ENCODE data around the gene SEC11C. TPM values are rescaled to one million over a fixed set of nuclear protein-coding genes. Genes with fewer than 3 reads are reported as not detected.

Gene SEC11C
- total and polyA plus RNA-seq, 9 of the 15 experiments (the other 6 are each of a cell fraction or from before 2014, with no cell fraction given), result 22.0 to 71.3 (median 36.5) TPM

DNA sequence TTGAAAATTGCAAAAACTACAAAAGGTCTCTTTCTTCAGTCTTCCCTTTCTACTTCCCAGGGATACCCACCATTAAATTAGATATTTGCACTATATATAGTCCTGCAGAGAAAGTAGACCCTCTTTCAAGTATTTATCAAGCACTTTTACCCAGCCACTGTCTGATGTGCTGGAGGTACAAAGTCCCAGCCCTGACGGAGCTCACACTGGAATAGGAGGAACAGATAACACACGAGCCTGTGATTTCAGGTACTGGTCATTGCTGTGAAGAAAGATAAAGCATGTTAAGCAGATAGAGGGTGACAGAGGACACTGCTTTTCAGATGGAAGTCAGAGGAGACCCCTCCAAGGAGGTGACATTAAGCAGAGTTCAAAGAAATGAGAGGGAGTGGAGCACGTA is 19.6 kb downstream of the SEC11C start (continued):
- TF ChIP-seq, protein P1, sequence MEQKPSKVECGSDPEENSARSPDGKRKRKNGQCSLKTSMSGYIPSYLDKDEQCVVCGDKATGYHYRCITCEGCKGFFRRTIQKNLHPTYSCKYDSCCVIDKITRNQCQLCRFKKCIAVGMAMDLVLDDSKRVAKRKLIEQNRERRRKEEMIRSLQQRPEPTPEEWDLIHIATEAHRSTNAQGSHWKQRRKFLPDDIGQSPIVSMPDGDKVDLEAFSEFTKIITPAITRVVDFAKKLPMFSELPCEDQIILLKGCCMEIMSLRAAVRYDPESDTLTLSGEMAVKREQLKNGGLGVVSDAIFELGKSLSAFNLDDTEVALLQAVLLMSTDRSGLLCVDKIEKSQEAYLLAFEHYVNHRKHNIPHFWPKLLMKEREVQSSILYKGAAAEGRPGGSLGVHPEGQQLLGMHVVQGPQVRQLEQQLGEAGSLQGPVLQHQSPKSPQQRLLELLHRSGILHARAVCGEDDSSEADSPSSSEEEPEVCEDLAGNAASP (IDR thresholded peaks at IDR 0.05), result no peak

DNA sequence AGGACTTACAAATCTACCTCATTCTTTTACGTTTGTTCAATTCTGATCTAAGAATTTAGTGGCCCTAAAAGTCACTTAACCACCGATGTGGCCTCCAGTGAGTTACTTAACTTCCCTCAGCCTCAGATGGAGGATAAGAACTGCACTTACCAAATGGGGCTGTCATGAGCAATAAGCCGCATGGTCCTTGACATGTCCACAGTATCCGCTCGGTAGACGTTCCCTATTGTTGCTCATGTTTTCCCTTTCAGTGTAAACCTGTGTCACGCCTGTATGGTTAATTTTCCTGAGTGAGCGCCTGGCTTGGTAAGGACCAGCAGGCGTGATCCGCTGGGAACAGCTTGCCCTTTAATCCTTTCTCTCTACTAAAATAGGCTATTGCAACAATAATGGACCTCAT is 20.3 kb downstream of the SEC11C start:
- POLR2A ChIA-PET, result no interaction called here
- Histone ChIP-seq H3K4me3 (no peak overlapping the region), H3K9me1 (ENCODE audit: control insufficient read depth, insufficient read depth, low read length) (no peaks in the 10 kb centered on the region), H3K9ac (ENCODE audit: insufficient read depth in 1 of 2, low read depth in 2 of 2, low read length in 2 of 2) (no peak overlapping the region), H3K36me3 (ENCODE audit: control insufficient read depth, insufficient read depth, low read length) (no peaks in the 10 kb centered on the region), H3K79me2 (ENCODE audit: control insufficient read depth, insufficient read depth, low read length) (no peaks in the 10 kb centered on the region), H3K27ac (ENCODE audit: extremely low read depth, low read depth, low read length) (no peak overlapping the region), H4K20me1 (replicated peaks; ENCODE audit: control insufficient read depth, insufficient read depth, low read length) (no peaks in the 10 kb centered on the region), H3K4me1 (replicated peaks in 1 of 2; ENCODE audit: control insufficient read depth in 2 of 2, insufficient read depth in 2 of 2, low read length in 2 of 2) (no peaks in the 10 kb centered on the region), H3K9me3 (replicated peaks; ENCODE audit: control insufficient read depth, insufficient read depth, low read depth, low read length) (no peaks in the 10 kb centered on the region), H3K4me2 (ENCODE audit: insufficient read depth, low read length) (no peak overlapping the region), H3K27me3 (ENCODE audit: control insufficient read depth in 2 of 2, insufficient read depth in 2 of 2, low read length in 2 of 2) (no peaks in the 10 kb centered on the region), H2AFZ (ENCODE audit: low read depth, low read length) (no peak overlapping the region)
- no peak for DNase-seq (ENCODE audit: extremely low read depth in 1 of 4, low spot score in 3 of 4)
- WGBS (ENCODE audit: insufficient coverage, low coverage, missing lambda C conversion rate), result 43% methylated on average over 10 of the region's 10 CpGs
- ATAC-seq, result no peak
- no TSS peak for BruUV-seq (replicated peaks)
- intact Hi-C loops (cut with micrococcal nuclease), result no loop called here
- no peak for FAIRE-seq
- no peak for TF ChIP-seq POLR3G (IDR thresholded peaks at IDR 0.05; ENCODE audit: extremely low read depth, insufficient read length, insufficient replicate concordance)
- TF ChIP-seq YY1 (IDR thresholded peaks at IDR 0.05; ENCODE audit: borderline replicate concordance in 1 of 3, control insufficient read depth in 1 of 3, extremely low read depth in 1 of 3, insufficient read depth in 3 of 3, insufficient read length in 1 of 3, insufficient replicate concordance in 2 of 3, low read depth in 1 of 3, low read length in 2 of 3), result no peak
- no peak for TF ChIP-seq HMG20A (CRISPR knock-in tag; conservative IDR thresholded peaks at IDR 0.05)
- TF ChIP-seq, protein P2, sequence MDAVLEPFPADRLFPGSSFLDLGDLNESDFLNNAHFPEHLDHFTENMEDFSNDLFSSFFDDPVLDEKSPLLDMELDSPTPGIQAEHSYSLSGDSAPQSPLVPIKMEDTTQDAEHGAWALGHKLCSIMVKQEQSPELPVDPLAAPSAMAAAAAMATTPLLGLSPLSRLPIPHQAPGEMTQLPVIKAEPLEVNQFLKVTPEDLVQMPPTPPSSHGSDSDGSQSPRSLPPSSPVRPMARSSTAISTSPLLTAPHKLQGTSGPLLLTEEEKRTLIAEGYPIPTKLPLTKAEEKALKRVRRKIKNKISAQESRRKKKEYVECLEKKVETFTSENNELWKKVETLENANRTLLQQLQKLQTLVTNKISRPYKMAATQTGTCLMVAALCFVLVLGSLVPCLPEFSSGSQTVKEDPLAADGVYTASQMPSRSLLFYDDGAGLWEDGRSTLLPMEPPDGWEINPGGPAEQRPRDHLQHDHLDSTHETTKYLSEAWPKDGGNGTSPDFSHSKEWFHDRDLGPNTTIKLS (IDR thresholded peaks at IDR 0.05; ENCODE audit: borderline replicate concordance, low read depth), result no peak
- TF ChIP-seq ZNF766 (CRISPR knock-in tag; conservative IDR thresholded peaks at IDR 0.05), result no peak
- no peak for TF ChIP-seq CHD2 (IDR thresholded peaks at IDR 0.05; ENCODE audit: low read depth, low read length)
- no peak for TF ChIP-seq ETS2 (tag; IDR thresholded peaks at IDR 0.05; ENCODE audit: borderline replicate concordance, poor library complexity, severe bottlenecking)
- no peak for TF ChIP-seq JUN (IDR thresholded peaks at IDR 0.05; ENCODE audit: borderline replicate concordance, low read depth, low read length)
- no peak for TF ChIP-seq JUN (CRISPR knock-in tag; IDR thresholded peaks at IDR 0.05; ENCODE audit: borderline replicate concordance)
- TF ChIP-seq, protein P3, sequence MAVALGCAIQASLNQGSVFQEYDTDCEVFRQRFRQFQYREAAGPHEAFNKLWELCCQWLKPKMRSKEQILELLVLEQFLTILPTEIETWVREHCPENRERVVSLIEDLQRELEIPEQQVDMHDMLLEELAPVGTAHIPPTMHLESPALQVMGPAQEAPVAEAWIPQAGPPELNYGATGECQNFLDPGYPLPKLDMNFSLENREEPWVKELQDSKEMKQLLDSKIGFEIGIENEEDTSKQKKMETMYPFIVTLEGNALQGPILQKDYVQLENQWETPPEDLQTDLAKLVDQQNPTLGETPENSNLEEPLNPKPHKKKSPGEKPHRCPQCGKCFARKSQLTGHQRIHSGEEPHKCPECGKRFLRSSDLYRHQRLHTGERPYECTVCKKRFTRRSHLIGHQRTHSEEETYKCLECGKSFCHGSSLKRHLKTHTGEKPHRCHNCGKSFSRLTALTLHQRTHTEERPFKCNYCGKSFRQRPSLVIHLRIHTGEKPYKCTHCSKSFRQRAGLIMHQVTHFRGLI (CRISPR knock-in tag; IDR thresholded peaks at IDR 0.05), result no peak
- TF ChIP-seq STAT5B (CRISPR knock-in tag; IDR thresholded peaks at IDR 0.05), result no peak
- TF ChIP-seq ELF2 (CRISPR knock-in tag; IDR thresholded peaks at IDR 0.05), result no peak
- in situ Hi-C loops (cut with MboI), result no loop called here
- CTCF ChIA-PET (ENCODE audit: low intra/inter-chr PET ratio), result no interaction called here
